Gastrocnemius medialis (tissue), 4 donors: ENCODE results near the gene ADPRHL1. TPM values are rescaled to one million over a fixed set of nuclear protein-coding genes. Genes with fewer than 3 reads are reported as not detected.

ENCODE experiments used
- ATAC-seq, 2 donors: fragments of 150-250 bp; one replicate each; pipeline ENCODE4 v1.9.1; 2016
- DNase-seq, 2 donors: peaks; one replicate each; pipeline ENCODE4 v3.0.0-alpha.2; 2019
- H3K27ac ChIP-seq, 4 donors: fragments of 200-600 bp; sonication (generic); 1 replicate in 1 of 4; 2 replicates in 3 of 4; pipeline ENCODE4 v1.5.1; 2016 to 2018; ENCODE audit warnings: mild to moderate bottlenecking in 2 of 4, moderate library complexity in 1 of 4
- H3K27me3 ChIP-seq, 3 donors: fragments of 200-600 bp; sonication (generic) in 2 of 3; 1 replicate in 1 of 3; 2 replicates in 2 of 3; pipeline versions ENCODE4 v1.5.1 to v1.6.0; 2016 to 2019; ENCODE audit warnings: mild to moderate bottlenecking in 1 of 3, moderate library complexity in 1 of 3
- H3K36me3 ChIP-seq, 2 donors: fragments of 200-600 bp; sonication (generic) in 1 of 2; one replicate each; pipeline ENCODE4 v1.5.1; 2017 to 2018
- H3K4me1 ChIP-seq, 2 donors: fragments of 200-600 bp; sonication (generic) in 1 of 2; one replicate each; pipeline ENCODE4 v1.5.1; 2016 to 2017; ENCODE audit warnings: mild to moderate bottlenecking in 2 of 2
- H3K4me3 ChIP-seq, 4 donors: fragments of 200-600 bp; sonication (generic) in 3 of 4; 1 replicate in 1 of 4; 2 replicates in 3 of 4; pipeline ENCODE4 v1.5.1; 2016 to 2019; ENCODE audit warnings: mild to moderate bottlenecking in 2 of 4
- H3K9me3 ChIP-seq, 3 donors: fragments of 200-600 bp; sonication (generic) in 2 of 3; 1 replicate in 1 of 3; 2 replicates in 2 of 3; pipeline ENCODE4 v1.5.1; 2016 to 2019
- POLR2A ChIP-seq, 2 donors: fragments of 450-650 bp; IDR thresholded peaks; one replicate each; pipeline ENCODE4 v1.6.1; 2017; ENCODE audit warnings: antibody characterized with exemption in 2 of 2, mild to moderate bottlenecking in 2 of 2, moderate library complexity in 2 of 2
- in situ Hi-C, 4 donors: fragments of 200-750 bp; cut with MboI; loops; one replicate each; pipeline versions ENCODE4 v1.15.0 to v1.8.0; 2017; ENCODE audit warnings: low sequenced_read_pairs in 4 of 4
- intact Hi-C: fragments of 100-400 bp; cut with DNase I; formaldehyde crosslinking; loops from one replicate; pipeline ENCODE4 v1.15.1; 2023; ENCODE audit warnings: low total_unique reads
- total RNA-seq, 4 donors: library from RNA; depleted of rRNA; stranded (reverse); fragments of >200 nt; gene quantifications; one replicate each; pipeline versions ENCODE4 v1.1.0 to v1.2.3, GENCODE V29; 2016
- TF ChIP-seq, protein P1 (sequence below), 5 experiments: fragments of 450-650 bp in 3 of 5; fragments of 200-600 bp in 2 of 5; sonication (generic) in 2 of 5; IDR thresholded peaks in 4 of 5; conservative IDR thresholded peaks in 1 of 5; 1 replicate in 4 of 5; 2 replicates in 1 of 5; pipeline ENCODE4 v1.5.1; 2016 to 2019; ENCODE audit warnings: antibody characterized with exemption in 5 of 5, mild to moderate bottlenecking in 3 of 5, moderate library complexity in 3 of 5

Gene ADPRHL1
- total RNA-seq, 4 donors from 2014 or later = 224 to 354 (median 295) TPM

DNA sequence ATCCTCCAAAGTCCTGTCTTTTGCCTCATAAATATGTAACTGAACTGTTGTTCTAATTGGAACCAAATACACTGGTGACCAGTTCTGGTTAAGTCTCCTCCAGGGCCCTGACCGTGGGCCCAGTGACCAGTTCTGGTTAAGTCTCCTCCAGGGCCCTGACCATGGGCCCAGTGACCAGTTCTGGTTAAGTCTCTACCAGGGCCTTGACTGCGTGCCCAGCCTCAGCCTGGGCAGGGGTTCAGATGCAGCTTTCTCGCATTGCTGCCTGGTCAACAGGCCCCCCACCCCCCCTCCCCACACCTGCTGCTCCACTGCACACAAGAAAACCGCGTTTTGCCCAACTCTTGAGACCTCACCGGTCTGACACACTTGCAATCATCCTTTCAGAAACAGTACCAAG is 85.5 kb downstream of the ADPRHL1 start:
- in situ Hi-C loops = no loop called here
- DNase-seq = no peak

DNA sequence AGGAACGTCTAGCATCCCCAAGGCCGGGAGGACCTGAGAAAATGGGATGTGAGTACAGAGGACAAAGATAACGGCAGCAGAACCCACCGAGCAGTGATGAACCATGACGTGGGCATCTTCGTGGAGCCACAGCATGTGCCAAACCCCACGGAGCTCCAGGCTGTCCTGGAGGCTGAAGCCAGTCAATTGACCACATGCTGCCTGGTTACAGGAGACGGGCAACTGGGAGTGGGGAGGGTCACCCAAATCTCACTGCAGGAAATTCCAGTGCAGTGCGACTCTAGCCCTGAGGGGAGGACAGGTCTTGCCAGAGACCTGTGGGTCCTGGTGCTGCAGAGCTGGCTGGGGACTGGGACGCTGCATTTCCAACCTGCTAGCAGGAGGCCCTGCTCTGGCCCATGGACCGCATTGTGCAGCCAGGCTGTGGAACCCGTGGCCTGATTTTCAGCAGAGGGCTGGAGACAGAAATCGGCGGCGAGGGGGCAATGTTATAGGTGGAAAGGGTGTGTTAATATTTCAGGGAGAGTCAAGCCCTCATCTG is 86.2 kb downstream of the ADPRHL1 start:
- in situ Hi-C loops = no loop called here
- Histone ChIP-seq H3K27ac (no peak overlapping the region), H3K27me3 (no peaks in the 10 kb centered on the region), H3K4me1 (peaks cover 0 to 16% of the 10 kb centered on the region in 2 donors), H3K9me3 (no peaks in the 10 kb centered on the region), H3K36me3 (no peaks in the 10 kb centered on the region), H3K4me3 (no peak overlapping the region)
- TF ChIP-seq POLR2A (IDR thresholded peaks at IDR 0.05) = no peak
- TF ChIP-seq, protein P1, sequence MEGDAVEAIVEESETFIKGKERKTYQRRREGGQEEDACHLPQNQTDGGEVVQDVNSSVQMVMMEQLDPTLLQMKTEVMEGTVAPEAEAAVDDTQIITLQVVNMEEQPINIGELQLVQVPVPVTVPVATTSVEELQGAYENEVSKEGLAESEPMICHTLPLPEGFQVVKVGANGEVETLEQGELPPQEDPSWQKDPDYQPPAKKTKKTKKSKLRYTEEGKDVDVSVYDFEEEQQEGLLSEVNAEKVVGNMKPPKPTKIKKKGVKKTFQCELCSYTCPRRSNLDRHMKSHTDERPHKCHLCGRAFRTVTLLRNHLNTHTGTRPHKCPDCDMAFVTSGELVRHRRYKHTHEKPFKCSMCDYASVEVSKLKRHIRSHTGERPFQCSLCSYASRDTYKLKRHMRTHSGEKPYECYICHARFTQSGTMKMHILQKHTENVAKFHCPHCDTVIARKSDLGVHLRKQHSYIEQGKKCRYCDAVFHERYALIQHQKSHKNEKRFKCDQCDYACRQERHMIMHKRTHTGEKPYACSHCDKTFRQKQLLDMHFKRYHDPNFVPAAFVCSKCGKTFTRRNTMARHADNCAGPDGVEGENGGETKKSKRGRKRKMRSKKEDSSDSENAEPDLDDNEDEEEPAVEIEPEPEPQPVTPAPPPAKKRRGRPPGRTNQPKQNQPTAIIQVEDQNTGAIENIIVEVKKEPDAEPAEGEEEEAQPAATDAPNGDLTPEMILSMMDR (IDR thresholded peaks at IDR 0.05 in 4 of 5, conservative IDR thresholded peaks at IDR 0.05 in 1 of 5) = no peak
- DNase-seq (no peak), ATAC-seq (no peak)
- intact Hi-C loops = loop anchor here (5.0 kb wide), 1 partner anchor 85 kb away; no protein-coding TSS in a partner anchor

More for the DNA sequence above, 85.5 kb downstream of the ADPRHL1 start:
- TF ChIP-seq POLR2A (IDR thresholded peaks at IDR 0.05) = no peak
- TF ChIP-seq, protein P1 (IDR thresholded peaks at IDR 0.05 in 4 of 5, conservative IDR thresholded peaks at IDR 0.05 in 1 of 5) = no peak
- no peak overlapping the region for H3K27ac ChIP-seq
- H3K4me1 ChIP-seq = peaks cover 0 to 14% of the 10 kb centered on the region in 2 donors
- H3K36me3 ChIP-seq = no peaks in the 10 kb centered on the region
- no peak overlapping the region for H3K4me3 ChIP-seq
- intact Hi-C loops = loop anchor here (5.0 kb wide), 1 partner anchor 85 kb away; no protein-coding TSS in a partner anchor
- H3K9me3 ChIP-seq = no peaks in the 10 kb centered on the region
- no peaks in the 10 kb centered on the region for H3K27me3 ChIP-seq
- ATAC-seq = no peak

DNA sequence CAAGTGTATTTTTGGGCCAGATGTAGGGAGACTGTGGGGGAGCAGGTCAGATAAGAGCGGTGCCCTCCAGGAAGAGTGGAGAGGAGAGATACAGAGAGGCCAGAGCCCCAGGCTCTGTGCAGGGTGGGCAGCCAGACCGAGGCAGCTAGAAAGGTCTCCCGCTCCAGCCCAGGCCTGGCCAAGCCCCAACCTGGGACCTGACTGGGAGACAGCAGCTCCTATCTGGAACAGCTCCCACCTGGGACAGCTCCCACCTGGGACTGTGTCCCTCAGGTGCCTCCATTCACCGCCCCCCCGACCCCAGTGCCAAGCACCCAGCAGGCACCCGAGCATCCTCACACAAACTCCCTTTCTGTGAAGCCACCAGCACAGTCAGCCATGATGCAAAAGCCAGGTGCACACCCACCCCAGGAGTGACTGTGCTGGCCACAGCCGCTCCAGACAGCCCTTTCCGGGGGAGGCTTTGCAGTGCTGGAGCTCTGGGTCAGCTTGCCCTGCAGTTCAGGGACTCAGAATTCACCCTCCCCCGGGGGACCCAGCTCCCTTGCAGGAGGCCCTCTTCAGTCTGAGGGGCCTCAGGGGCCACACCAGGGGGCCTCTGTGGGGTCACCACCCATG is 87.2 kb downstream of the ADPRHL1 start:
- H3K4me1 ChIP-seq = peaks cover 0 to 16% of the 10 kb centered on the region in 2 donors
- in situ Hi-C loops (no loop called here), intact Hi-C loops (loop anchor here (2.0 to 5.0 kb wide), 2 partner anchors 84 to 213 kb away; no protein-coding TSS in a partner anchor)
- H3K36me3 ChIP-seq = no peaks in the 10 kb centered on the region
- no peak overlapping the region for H3K4me3 ChIP-seq
- DNase-seq (no peak), ATAC-seq (no peak)
- TF ChIP-seq POLR2A (IDR thresholded peaks at IDR 0.05) = no peak
- TF ChIP-seq, protein P1 (IDR thresholded peaks at IDR 0.05 in 4 of 5, conservative IDR thresholded peaks at IDR 0.05 in 1 of 5) = no peak
- H3K27ac ChIP-seq = peak overlapping the region in 1 of 4 donors; percentile 27
- no peaks in the 10 kb centered on the region for H3K27me3 ChIP-seq
- no peaks in the 10 kb centered on the region for H3K9me3 ChIP-seq

DNA sequence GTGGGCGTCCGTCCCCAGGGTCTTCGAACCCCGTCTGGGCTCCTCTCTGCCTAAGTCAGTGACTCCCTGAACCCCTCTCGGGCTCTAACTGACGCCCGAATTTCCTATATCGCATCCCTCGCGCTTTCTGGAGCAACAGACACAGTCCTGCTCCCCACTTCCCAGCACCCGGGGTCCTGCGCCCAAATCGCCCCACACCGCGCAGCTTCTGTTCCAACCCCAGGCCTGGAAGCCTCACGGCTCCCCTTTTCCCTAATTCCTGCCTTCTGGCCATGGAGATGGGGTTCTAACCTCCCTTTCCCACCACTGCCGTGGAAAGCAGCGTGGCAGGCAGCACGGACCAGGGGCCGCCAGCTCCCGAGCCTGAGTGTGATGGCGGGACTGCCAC is 87.7 kb downstream of the ADPRHL1 start:
- intact Hi-C loops = loop anchor here (2.0 to 5.0 kb wide), 2 partner anchors 83 to 213 kb away; no protein-coding TSS in a partner anchor
- no peaks in the 10 kb centered on the region for H3K36me3 ChIP-seq
- peaks cover 0 to 16% of the 10 kb centered on the region in 2 donors for H3K4me1 ChIP-seq
- in situ Hi-C loops = no loop called here
- H3K27ac ChIP-seq = peak overlapping the region in 2 of 4 donors; percentile 92 to 94
- H3K9me3 ChIP-seq = no peaks in the 10 kb centered on the region
- no peaks in the 10 kb centered on the region for H3K27me3 ChIP-seq
- no peak overlapping the region for H3K4me3 ChIP-seq
- ATAC-seq = no peak
- TF ChIP-seq, protein P1 (IDR thresholded peaks at IDR 0.05 in 4 of 5, conservative IDR thresholded peaks at IDR 0.05 in 1 of 5) = no peak
- TF ChIP-seq POLR2A (IDR thresholded peaks at IDR 0.05) = no peak
- no peak for DNase-seq
